Mammary epithelial cell (primary cell): ENCODE data around the gene NCOA3.

Experiments used
- EZH2 ChIP-seq: IDR thresholded peaks from 2 replicates; pipeline ENCODE4 v1.6.1; 2012; ENCODE audit warnings: low read length, inconsistent platforms, borderline replicate concordance
- TF ChIP-seq, protein P1 (sequence below), 2 donors: IDR thresholded peaks in 1 of 2; conservative IDR thresholded peaks in 1 of 2; 2 replicates each; pipeline ENCODE4 v1.5.1; 2011 to 2012; ENCODE audit warnings: inconsistent platforms in 2 of 2, low read length in 2 of 2, mild to moderate bottlenecking in 2 of 2, control low read depth in 1 of 2, low read depth in 1 of 2; ENCODE audit not compliant: insufficient read depth in 1 of 2; ENCODE audit errors: extremely low read depth in 1 of 2

DNA sequence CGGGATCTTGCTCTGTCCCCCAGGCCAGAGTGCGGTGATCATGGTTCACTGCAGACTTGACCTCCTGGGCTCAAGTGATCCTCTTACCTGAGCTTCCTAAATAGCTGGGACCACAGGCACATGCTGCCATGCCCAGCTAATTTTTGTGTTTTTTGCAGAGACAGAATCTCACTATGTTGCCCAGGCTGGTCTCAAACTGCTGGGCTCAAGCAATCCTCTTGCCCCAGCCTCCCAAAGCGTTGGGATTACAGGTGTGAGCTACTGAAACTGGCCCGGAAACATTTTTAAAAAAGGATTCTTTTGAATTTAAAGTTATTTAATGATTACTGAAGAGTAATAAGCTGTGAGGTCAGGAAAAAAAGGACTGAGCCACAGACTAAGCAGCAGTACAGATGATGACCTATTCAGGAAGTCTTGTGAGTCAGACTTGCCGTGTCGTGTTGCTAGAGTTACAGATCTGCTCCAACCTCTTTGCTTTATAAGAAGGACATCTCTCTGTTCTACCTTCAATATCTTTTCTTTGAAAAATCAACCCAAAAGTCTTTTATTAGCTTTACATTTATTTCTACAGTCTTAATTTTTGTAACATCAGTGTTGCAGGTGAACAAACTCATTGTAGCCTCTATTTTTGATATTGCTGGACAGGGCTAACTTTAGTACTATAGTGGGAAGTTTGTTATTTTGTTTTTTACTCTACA, 108.7 kb downstream of the NCOA3 start:
- TF ChIP-seq, protein P1, sequence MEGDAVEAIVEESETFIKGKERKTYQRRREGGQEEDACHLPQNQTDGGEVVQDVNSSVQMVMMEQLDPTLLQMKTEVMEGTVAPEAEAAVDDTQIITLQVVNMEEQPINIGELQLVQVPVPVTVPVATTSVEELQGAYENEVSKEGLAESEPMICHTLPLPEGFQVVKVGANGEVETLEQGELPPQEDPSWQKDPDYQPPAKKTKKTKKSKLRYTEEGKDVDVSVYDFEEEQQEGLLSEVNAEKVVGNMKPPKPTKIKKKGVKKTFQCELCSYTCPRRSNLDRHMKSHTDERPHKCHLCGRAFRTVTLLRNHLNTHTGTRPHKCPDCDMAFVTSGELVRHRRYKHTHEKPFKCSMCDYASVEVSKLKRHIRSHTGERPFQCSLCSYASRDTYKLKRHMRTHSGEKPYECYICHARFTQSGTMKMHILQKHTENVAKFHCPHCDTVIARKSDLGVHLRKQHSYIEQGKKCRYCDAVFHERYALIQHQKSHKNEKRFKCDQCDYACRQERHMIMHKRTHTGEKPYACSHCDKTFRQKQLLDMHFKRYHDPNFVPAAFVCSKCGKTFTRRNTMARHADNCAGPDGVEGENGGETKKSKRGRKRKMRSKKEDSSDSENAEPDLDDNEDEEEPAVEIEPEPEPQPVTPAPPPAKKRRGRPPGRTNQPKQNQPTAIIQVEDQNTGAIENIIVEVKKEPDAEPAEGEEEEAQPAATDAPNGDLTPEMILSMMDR (conservative IDR thresholded peaks at IDR 0.05 in 1 of 2, IDR thresholded peaks at IDR 0.05 in 1 of 2; ENCODE audit: extremely low read depth in 1 of 2, insufficient read depth in 1 of 2, low read depth in 1 of 2, low read length in 2 of 2): no peak
- no peak for TF ChIP-seq EZH2
